GM06990 (cell line): ENCODE data around the gene CCL25.

Experiments
- DNase-seq: peaks from one replicate; pipeline ENCODE4 v3.0.0-alpha.2; 2011; ENCODE audit not compliant: insufficient read length; ENCODE audit errors: extremely low read depth
- H3K27me3 ChIP-seq: replicated peaks from 2 replicates; pipeline ENCODE4 v1.6.0; 2011; ENCODE audit warnings: low read length; ENCODE audit not compliant: control insufficient read depth, insufficient read depth
- H3K36me3 ChIP-seq: 2 replicates; pipeline ENCODE4 v1.5.1; 2011; ENCODE audit warnings: low read length; ENCODE audit not compliant: control insufficient read depth, insufficient read depth
- H3K4me3 ChIP-seq: replicated peaks from 2 replicates; pipeline ENCODE4 v1.5.1; 2011; ENCODE audit warnings: low read depth, mild to moderate bottlenecking, control low read depth, low read length
- TF ChIP-seq, protein P1 (sequence below): IDR thresholded peaks from 2 replicates; pipeline ENCODE4 v1.5.1; 2011; ENCODE audit warnings: low read length, control low read depth, mild to moderate bottlenecking, inconsistent platforms; ENCODE audit not compliant: insufficient read depth, poor library complexity, severe bottlenecking

Gene CCL25

DNA sequence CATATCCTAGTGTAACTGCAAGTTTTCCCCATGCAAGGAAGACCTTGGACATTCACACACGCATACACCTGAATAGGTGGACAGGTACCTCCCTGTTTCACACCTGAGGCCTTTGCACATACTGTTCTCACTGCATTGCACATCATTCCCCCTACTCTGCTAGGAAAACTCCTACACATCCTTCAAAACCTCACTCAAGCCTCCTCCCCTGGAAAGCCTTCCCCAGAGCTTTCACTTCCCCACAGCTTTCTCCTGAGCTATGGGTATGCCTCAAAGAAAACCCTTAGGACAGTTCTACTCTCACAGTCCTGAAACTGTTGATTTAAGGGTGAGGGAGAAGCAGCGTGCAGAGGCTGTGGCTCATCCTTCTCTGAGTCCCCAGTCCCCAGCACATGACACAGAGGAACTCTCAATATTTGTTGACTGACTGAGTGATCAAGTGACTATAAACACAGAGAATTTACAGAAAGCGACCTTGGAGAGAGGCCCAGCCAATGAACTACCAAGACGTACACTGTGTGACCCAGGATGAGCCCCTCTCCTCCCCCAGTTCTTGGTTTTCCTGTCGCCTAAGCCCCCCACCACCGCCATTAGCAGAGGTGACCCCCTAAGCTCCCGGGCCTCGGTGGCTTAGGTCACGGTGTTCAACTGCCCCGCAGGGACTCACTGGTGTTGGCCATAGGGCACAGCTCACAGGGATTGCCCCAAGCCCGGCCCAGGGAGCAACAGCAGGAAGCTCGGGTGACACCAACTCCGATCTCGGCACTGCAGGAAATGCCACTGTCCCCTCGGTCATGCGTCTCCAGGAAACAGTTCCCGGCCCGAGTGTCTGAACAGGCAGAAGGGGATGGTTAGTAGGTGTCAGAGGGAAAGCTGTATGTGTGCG is 56.2 kb downstream of the CCL25 start:
- Histone ChIP-seq H3K4me3 (no peak overlapping the region), H3K36me3 (no peaks in the 10 kb centered on the region), H3K27me3 (no peaks in the 10 kb centered on the region; the same call in 1 of the 2 replicates)
- TF ChIP-seq, protein P1, sequence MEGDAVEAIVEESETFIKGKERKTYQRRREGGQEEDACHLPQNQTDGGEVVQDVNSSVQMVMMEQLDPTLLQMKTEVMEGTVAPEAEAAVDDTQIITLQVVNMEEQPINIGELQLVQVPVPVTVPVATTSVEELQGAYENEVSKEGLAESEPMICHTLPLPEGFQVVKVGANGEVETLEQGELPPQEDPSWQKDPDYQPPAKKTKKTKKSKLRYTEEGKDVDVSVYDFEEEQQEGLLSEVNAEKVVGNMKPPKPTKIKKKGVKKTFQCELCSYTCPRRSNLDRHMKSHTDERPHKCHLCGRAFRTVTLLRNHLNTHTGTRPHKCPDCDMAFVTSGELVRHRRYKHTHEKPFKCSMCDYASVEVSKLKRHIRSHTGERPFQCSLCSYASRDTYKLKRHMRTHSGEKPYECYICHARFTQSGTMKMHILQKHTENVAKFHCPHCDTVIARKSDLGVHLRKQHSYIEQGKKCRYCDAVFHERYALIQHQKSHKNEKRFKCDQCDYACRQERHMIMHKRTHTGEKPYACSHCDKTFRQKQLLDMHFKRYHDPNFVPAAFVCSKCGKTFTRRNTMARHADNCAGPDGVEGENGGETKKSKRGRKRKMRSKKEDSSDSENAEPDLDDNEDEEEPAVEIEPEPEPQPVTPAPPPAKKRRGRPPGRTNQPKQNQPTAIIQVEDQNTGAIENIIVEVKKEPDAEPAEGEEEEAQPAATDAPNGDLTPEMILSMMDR: no peak
- no peak for DNase-seq

DNA sequence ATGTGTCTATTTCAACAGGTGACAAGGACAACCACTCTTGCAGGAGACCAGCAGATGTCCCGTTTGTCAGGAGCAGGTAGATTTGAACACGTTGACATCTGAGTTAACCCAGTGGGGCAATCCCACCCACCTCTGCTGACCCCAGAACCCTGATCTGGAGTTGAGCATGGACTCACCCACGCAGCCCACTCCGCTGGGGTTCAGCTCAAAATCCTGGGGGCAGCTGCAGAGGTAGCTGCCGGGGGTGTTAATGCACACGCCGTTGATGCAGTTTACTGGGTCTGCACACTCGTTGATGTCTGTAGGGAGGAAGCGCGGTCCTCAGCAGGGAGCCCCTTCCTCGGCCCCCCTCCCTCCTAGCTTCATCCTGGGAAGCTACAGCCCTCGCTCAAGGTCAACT is 56.9 kb downstream of the CCL25 start:
- no peak for DNase-seq
- no peaks in the 10 kb centered on the region; the same call in 1 of the 2 replicates for H3K27me3 ChIP-seq
- no peak overlapping the region for H3K4me3 ChIP-seq
- TF ChIP-seq, protein P1: no peak
- H3K36me3 ChIP-seq: no peaks in the 10 kb centered on the region

DNA sequence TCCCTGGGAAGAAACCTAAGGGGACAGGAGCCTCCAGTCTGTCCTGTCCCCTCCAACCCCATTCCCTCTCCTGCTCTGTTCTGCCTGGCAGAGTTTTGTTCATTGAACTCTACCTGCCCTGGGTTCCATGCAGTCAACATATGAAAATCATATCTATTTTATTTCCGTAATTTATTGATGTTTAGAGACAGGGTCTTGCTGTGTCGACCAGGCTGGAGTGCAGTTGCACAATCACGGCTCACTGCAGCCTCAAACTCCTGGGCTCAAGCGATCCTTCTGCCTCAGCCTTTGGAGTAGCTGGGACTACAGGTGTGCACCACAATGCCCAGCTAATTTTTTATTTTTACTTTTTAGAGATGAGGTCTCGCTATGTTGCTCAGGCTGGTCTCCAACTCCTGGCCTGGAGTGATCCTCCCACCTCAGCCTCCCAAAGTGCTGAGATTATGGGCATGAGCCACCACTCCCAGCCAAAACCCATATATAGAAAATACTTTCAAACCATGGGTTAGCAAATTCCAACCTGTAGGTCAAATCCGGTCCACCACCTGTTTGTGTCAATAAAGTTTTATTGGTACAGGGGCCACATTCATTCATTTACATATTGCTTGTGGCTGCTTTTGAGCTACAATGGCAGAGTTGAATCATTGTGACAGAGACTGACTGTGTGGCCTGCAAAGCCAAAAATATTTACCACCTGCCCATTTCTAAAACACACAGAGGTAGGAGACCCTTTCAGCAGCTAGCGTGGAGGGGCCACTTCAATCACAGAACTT is 57.5 kb downstream of the CCL25 start:
- no peak for DNase-seq
- Histone ChIP-seq H3K27me3 (no peaks in the 10 kb centered on the region; the same call in 1 of the 2 replicates), H3K36me3 (no peaks in the 10 kb centered on the region), H3K4me3 (no peak overlapping the region)
- TF ChIP-seq, protein P1: no peak

DNA sequence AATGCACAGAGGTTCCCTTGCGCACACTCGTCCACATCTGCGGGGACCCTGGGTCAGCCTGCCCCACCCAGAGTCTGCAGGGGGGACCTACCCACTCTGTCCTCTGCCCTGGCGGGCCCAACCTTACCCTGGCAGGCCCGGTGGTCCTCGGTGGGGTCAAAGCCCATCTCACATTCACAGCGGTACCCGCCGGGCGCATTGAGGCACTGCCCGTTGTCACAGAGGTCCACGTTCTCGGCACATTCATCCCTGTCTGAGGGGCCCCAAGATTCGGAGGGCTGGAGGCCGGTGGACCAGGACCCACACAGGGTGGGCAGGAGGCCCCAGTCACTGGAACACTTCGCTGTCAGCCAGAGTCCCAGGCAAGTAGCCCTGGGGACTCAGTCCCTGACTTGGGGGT is 58.4 kb downstream of the CCL25 start:
- TF ChIP-seq, protein P1: no peak
- H3K27me3 ChIP-seq: no peaks in the 10 kb centered on the region; the same call in 1 of the 2 replicates
- DNase-seq: no peak
- H3K4me3 ChIP-seq: no peak overlapping the region
- no peaks in the 10 kb centered on the region for H3K36me3 ChIP-seq

DNA sequence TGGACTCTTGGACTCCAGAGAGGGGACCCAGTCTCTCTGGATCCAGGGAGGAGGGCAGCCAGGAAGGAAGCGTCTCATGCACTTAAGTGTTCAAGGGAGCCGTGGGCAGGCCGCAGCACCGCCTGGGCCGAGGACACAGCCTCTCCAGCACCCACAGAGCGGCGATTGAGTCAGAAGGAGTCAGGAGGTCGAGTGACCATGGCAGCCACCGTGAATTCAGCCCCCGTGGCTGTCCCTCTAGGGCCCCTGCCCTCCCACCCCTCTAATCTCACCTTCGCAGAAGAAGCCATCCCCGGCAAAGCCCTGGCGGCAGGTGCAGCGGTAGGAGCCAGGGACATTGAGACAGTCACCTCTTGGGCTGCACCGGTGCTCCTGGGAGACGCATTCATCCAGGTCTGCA is 58.8 kb downstream of the CCL25 start:
- DNase-seq: no peak
- TF ChIP-seq, protein P1: no peak
- H3K36me3 ChIP-seq: no peaks in the 10 kb centered on the region

More for the DNA sequence above, 58.8 kb downstream of the CCL25 start:
- Histone ChIP-seq H3K27me3 (no peaks in the 10 kb centered on the region), H3K4me3 (no peak overlapping the region)
